Trophoblast cell (in vitro differentiated cells and primary cell): Measurements from ENCODE around the gene ABCA7.
A peak's percentile ranks its signal among the peaks of the same experiment; 100 is the strongest.

Experiments used
- DNase-seq, 2 donors: peaks; one replicate each; pipeline ENCODE4 v3.0.0-alpha.2; 2016
- H2AFZ ChIP-seq: 2 replicates; pipeline ENCODE4 v1.6.1; 2013; ENCODE audit warnings: low read length, moderate library complexity, mild to moderate bottlenecking; ENCODE audit not compliant: insufficient read depth, poor library complexity
- H2AK5ac ChIP-seq: 2 replicates; pipeline ENCODE4 v1.6.1; 2013; ENCODE audit warnings: mild to moderate bottlenecking, low read length
- H2BK120ac ChIP-seq: 2 replicates; pipeline ENCODE4 v1.6.1; 2013; ENCODE audit warnings: low read length, mild to moderate bottlenecking, moderate library complexity; ENCODE audit not compliant: insufficient read depth, poor library complexity
- H2BK12ac ChIP-seq: 2 replicates; pipeline ENCODE4 v1.6.1; 2013; ENCODE audit warnings: mild to moderate bottlenecking, low read length, moderate library complexity
- H2BK5ac ChIP-seq: 2 replicates; pipeline ENCODE4 v1.6.1; 2013; ENCODE audit warnings: low read length, low read depth, moderate library complexity, mild to moderate bottlenecking; ENCODE audit not compliant: poor library complexity
- H3K14ac ChIP-seq: 2 replicates; pipeline ENCODE4 v1.6.1; 2013; ENCODE audit warnings: mild to moderate bottlenecking, low read length
- H3K18ac ChIP-seq: 2 replicates; pipeline ENCODE4 v1.6.1; 2013; ENCODE audit warnings: mild to moderate bottlenecking, low read length
- H3K23ac ChIP-seq: 2 replicates; pipeline ENCODE4 v1.6.1; 2013; ENCODE audit warnings: low read length
- H3K27ac ChIP-seq: 2 replicates; pipeline ENCODE4 v1.5.1; 2013; ENCODE audit warnings: low read depth, mild to moderate bottlenecking, inconsistent platforms, low read length, moderate library complexity
- H3K27me3 ChIP-seq: 2 replicates; pipeline ENCODE4 v1.6.1; 2013; ENCODE audit warnings: inconsistent platforms, mild to moderate bottlenecking, low read length, moderate library complexity; ENCODE audit not compliant: insufficient read depth
- H3K36me3 ChIP-seq, 2 experiments: 1 replicate in 1 of 2; 2 replicates in 1 of 2; pipeline ENCODE4 v1.6.1; 2013; ENCODE audit warnings: low read length in 2 of 2, mild to moderate bottlenecking in 2 of 2, moderate library complexity in 1 of 2; ENCODE audit not compliant: insufficient read depth in 2 of 2, control insufficient read depth in 1 of 2
- H3K4ac ChIP-seq: 2 replicates; pipeline ENCODE4 v1.6.1; 2013; ENCODE audit warnings: low read depth, mild to moderate bottlenecking, low read length, moderate library complexity
- H3K4me1 ChIP-seq, 2 experiments: 1 replicate in 1 of 2; 2 replicates in 1 of 2; pipeline ENCODE4 v1.6.1; 2013; ENCODE audit warnings: low read length in 2 of 2, mild to moderate bottlenecking in 2 of 2, moderate library complexity in 1 of 2; ENCODE audit not compliant: insufficient read depth in 2 of 2, control insufficient read depth in 1 of 2
- H3K4me2 ChIP-seq: 2 replicates; pipeline ENCODE4 v1.6.1; 2013; ENCODE audit warnings: inconsistent platforms, mild to moderate bottlenecking, low read length, moderate library complexity
- H3K4me3 ChIP-seq: 2 replicates; pipeline ENCODE4 v1.5.1; 2013; ENCODE audit warnings: mild to moderate bottlenecking, low read depth, low read length, inconsistent platforms
- H3K79me1 ChIP-seq: one replicate; pipeline ENCODE4 v1.6.1; 2013; ENCODE audit warnings: low read length
- H3K79me2 ChIP-seq: 2 replicates; pipeline ENCODE4 v1.6.1; 2013; ENCODE audit warnings: low read length, mild to moderate bottlenecking; ENCODE audit not compliant: control insufficient read depth, insufficient read depth, poor library complexity
- H3K9ac ChIP-seq: 2 replicates; pipeline ENCODE4 v1.6.1; 2013; ENCODE audit warnings: mild to moderate bottlenecking, low read length
- H3K9me3 ChIP-seq: 2 replicates; pipeline ENCODE4 v1.6.1; 2013; ENCODE audit warnings: low read depth, mild to moderate bottlenecking, control low read depth, inconsistent platforms, low read length; ENCODE audit not compliant: insufficient read depth
- H4K12ac ChIP-seq: 2 replicates; pipeline ENCODE4 v1.6.1; 2013; ENCODE audit warnings: low read depth, mild to moderate bottlenecking, low read length, moderate library complexity
- H4K8ac ChIP-seq: 2 replicates; pipeline ENCODE4 v1.6.1; 2013; ENCODE audit warnings: low read depth, mild to moderate bottlenecking, low read length, moderate library complexity
- H4K91ac ChIP-seq: one replicate; pipeline ENCODE4 v1.6.1; 2013; ENCODE audit warnings: low read depth, mild to moderate bottlenecking, low read length, moderate library complexity
- WGBS: extraction: QIAGEN DNeasy Blood & Tissue Kit; methylation state at CpG from one replicate; pipeline ENCODE4 v1.1.7; 2013; ENCODE audit warnings: missing lambda C conversion rate; ENCODE audit not compliant: insufficient read length, insufficient coverage; ENCODE audit errors: extremely low coverage; 5-methylcytosine and 5-hydroxymethylcytosine counted together

Gene ABCA7

DNA sequence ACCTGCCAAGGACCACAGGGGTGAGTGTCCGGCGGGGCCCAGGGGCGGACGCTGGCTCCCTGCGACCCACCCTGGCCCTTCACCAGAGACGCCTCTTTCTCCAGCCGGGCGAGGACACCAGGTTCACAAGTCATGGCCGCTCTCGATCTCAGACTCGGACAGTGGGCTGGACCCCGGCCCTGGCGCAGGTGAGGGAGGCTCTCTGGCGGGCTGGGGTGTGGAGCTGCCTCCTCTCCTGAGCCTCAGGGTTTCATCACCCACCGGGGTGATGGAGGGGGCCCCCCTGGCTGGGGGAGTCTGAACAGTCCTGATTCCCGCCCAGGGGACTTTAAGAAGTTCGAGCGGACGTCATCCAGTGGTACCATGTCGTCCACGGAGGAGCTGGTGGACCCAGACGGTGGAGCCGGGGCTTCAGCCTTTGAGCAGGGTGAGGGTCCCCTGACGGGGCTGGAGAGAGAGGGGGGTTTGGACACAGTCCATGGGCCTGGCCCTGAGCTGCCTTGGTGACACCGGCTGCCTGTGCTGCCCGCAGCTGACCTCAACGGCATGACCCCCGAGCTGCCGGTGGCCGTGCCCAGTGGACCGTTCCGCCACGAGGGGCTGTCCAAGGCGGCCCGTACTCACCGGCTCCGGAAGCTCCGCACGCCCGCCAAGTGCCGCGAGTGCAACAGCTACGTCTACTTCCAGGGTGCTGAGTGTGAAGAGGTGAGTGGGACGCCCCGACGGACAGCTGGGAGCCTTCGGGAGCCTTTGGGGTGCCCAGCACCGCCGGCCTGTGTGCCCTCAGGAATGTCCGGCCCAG, 40.7 kb downstream of the ABCA7 start:
- Histone ChIP-seq H3K18ac (no peak overlapping the region), H3K27ac (no peak overlapping the region), H4K8ac (no peak overlapping the region), H3K4me1 (peaks cover 0 to 2% of the 10 kb centered on the region in 2 experiments), H3K27me3 (no peaks in the 10 kb centered on the region), H4K12ac (no peak overlapping the region), H2BK5ac (no peak overlapping the region), H3K9me3 (peaks cover 9% of the 10 kb centered on the region), H3K14ac (no peak overlapping the region), H2BK120ac (no peak overlapping the region), H3K23ac (no peak overlapping the region), H3K4ac (no peak overlapping the region), H3K79me2 (no peaks in the 10 kb centered on the region), H2AK5ac (no peak overlapping the region), H2AFZ (no peak overlapping the region), H2BK12ac (no peak overlapping the region), H3K36me3 (peaks cover 3 to 10% of the 10 kb centered on the region in 2 experiments), H3K4me3 (no peak overlapping the region), H3K79me1 (no peaks in the 10 kb centered on the region), H3K9ac (no peak overlapping the region), H4K91ac (no peak overlapping the region), H3K4me2 (no peak overlapping the region)
- no peak for DNase-seq
- WGBS: no CpG with 5 or more reads among the region's 50 CpGs

DNA sequence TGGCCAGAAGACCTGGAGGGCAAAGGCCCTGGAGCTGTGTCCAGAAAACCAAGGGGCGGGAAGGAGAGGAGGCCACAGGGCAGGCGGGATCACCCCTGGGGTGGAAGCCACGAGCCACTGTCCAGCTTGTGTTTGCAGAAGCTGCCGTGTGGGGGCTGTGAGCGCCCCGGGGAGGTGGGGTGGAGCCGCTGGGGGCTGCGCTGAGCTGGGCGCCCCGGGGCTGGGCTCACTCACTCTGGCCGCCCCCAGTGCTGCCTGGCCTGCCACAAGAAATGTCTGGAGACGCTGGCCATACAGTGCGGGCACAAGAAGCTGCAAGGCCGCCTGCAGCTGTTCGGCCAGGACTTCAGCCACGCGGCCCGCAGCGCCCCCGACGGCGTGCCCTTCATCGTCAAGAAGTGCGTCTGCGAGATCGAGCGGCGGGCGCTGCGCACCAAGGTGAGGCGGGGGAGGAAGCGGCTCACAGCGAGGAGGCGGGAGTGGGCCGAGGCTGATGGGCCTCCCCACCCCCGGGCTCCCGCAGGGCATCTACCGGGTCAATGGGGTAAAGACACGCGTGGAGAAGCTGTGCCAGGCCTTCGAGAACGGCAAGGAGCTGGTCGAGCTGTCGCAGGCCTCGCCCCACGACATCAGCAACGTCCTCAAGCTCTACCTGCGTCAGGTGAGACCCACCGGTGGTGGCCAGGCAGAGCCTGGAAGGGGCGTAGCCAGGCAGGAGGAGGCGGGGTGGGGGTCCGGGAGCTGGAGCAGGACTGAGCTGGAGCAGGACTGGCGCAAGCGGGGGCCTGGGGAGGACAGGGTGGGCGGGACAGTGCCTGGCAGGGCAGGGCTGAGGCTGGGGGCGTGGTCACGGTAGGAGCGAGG, 41.6 kb downstream of the ABCA7 start:
- DNase-seq: peak; percentile 83 to 88
- H3K14ac ChIP-seq: no peak overlapping the region

DNA sequence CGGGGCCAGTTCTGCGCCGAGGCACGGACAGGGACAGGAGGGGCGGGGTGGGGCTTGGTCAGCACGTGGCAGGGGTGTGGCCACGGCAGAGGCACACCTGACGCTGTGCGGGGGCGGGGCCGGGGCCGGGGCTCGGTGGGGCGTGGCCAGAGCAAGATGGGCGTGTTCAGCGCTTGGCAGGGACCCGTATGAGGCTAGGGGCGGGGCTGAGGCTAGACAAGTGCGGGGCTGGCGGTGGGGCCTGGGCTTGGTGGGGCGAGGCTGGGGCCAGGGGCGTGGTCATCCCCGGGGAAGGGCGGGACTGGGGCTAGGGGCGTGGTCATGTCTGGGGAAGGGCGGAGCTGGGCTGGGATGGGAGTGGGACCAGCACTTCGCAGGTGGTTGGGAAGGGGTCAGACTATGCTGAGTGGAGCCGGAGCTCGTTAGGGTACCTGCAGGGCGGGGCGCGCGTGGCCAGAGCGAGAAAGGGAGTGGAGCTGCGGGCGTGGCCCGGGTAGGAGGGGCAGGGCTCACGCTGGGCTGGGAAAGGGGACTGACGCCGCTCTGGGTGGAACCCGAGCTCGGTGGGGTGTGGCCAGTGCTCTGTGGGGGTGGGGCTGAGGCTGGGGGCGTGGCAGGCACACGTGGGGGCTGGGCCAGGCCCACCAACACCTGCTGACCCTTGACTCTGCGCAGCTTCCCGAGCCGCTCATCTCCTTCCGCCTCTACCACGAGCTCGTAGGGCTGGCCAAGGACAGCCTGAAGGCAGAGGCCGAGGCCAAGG, 42.4 kb downstream of the ABCA7 start:
- Histone ChIP-seq H3K4me2 (no peak overlapping the region), H4K91ac (no peak overlapping the region), H3K4ac (no peak overlapping the region), H2AK5ac (no peak overlapping the region), H3K14ac (no peak overlapping the region), H4K12ac (no peak overlapping the region), H2BK12ac (no peak overlapping the region), H3K9me3 (peaks cover 9% of the 10 kb centered on the region), H4K8ac (no peak overlapping the region), H3K79me1 (no peaks in the 10 kb centered on the region), H3K79me2 (no peaks in the 10 kb centered on the region), H3K18ac (no peak overlapping the region), H3K36me3 (peaks cover 14 to 18% of the 10 kb centered on the region in 2 experiments), H2AFZ (no peak overlapping the region), H3K27me3 (no peaks in the 10 kb centered on the region), H3K4me1 (peaks cover 0 to 2% of the 10 kb centered on the region in 2 experiments), H3K23ac (no peak overlapping the region), H2BK5ac (no peak overlapping the region), H3K9ac (no peak overlapping the region), H3K27ac (no peak overlapping the region), H3K4me3 (no peak overlapping the region), H2BK120ac (no peak overlapping the region)
- peak; percentile 93 to 96 for DNase-seq
- no CpG with 5 or more reads among the region's 51 CpGs for WGBS

More for the DNA sequence above, 41.6 kb downstream of the ABCA7 start:
- no peak overlapping the region for H2BK5ac ChIP-seq
- no peak overlapping the region for H3K4ac ChIP-seq
- H4K91ac ChIP-seq: no peak overlapping the region
- H3K4me2 ChIP-seq: no peak overlapping the region
- WGBS: no CpG with 5 or more reads among the region's 58 CpGs
- H3K27ac ChIP-seq: no peak overlapping the region
- H2AK5ac ChIP-seq: no peak overlapping the region
- H2AFZ ChIP-seq: no peak overlapping the region
- H3K4me3 ChIP-seq: no peak overlapping the region
- H3K79me1 ChIP-seq: no peaks in the 10 kb centered on the region
- H3K9ac ChIP-seq: no peak overlapping the region
- H2BK12ac ChIP-seq: no peak overlapping the region
- peaks cover 8 to 14% of the 10 kb centered on the region in 2 experiments for H3K36me3 ChIP-seq
- no peak overlapping the region for H4K12ac ChIP-seq
- H3K27me3 ChIP-seq: no peaks in the 10 kb centered on the region
- H2BK120ac ChIP-seq: no peak overlapping the region
- no peak overlapping the region for H3K23ac ChIP-seq
- no peaks in the 10 kb centered on the region for H3K79me2 ChIP-seq
- H3K9me3 ChIP-seq: peaks cover 9% of the 10 kb centered on the region
- peaks cover 0 to 2% of the 10 kb centered on the region in 2 experiments for H3K4me1 ChIP-seq
- H4K8ac ChIP-seq: no peak overlapping the region
- no peak overlapping the region for H3K18ac ChIP-seq
